ENCODE data around the gene CACNA1B.

The CACNA1B gene

DNA sequence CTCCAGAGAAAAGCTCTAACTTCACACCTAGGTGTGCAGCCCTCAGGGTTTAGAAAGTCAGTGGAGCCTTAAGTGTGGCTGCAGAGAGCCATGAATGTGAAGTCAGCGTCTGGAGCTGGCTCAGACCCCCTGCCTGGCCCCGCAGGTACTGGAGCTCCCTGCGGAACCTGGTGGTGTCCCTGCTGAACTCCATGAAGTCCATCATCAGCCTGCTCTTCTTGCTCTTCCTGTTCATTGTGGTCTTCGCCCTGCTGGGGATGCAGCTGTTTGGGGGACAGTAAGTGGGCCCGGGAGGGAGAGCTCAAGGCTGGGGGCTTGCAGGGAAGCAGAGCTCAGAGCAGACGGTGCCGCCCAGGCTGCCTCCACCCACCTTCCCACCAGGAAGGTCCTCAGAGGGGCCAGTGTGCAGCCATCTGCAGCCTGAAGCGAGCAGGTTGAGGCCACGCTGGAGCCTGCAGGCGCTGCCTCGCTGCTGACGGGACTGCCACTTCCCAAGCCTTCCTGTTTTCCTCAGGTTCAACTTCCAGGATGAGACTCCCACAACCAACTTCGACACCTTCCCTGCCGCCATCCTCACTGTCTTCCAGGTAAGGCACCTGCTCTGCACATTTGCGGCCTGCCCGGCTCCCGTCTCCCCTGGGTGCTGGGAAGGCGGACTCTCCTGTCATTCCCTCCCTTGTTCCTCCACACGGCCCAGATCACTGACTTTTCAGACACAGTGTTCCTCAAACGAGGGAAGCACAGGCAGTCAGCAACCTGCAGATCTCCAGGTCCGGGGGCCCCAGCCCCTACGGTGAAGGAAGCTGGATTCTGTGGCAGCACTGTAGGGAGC is 108.9 kb downstream of the CACNA1B start:
- DNase-seq (ENCODE audit: low read depth) = no peak

DNA sequence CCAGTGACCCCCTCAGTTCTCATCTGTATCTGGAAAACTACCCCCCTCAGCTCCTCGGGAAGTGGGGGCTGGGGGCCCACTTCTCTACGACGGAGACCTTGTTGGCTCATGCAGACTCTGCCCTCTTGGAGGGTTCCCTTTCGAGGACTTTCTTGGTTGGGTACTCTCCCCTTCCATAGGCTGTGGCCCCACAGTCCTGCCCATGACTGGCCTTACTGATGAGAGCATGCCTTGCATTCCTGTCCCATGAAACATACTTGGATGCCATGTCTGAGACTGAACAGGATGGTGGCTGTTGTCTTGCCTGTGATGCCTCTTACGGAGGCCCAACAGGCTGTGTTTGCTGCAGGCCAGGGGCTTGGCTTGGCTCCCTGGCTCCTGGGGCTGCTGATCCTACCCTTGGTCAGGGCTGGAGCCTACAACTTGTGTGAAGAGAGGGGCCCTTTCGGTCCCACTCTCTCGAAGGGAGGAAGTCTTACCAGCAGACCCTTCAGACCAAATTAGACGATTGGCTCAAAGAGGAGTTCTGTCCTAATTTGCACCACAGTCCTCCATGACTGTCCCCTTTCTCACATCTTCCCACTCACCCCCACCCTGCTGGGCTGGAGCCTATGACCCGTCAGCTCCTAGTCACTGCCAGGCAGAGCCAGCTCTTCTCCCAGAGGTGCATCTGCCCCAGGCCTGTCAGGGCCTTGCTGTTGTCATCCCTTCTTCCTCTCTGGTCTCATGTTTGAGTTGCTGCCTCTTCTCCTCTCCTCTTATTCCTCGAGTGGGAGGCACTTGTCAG is 109.9 kb downstream of the CACNA1B start:
- DNase-seq (ENCODE audit: low read depth) = no peak

DNA sequence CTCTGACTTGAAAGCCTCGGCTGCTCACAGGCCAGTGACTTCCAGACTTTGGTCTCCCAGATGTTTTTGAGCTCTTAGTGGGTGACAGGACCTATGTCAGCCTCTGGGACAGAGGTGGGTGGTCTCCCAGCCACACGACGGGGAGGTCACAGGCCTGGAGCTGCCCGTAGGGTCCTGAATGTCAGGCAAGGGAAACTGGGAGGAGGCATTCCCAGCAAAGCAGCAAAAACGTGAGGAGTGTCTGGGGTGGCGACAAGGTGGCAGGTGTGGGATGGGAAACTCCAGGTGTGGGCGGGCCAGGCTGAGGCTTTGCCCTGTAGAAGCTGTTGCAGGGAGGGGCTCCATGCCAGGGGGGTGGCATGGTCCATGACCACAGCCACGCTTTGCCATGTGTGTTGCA is 110.5 kb downstream of the CACNA1B start:
- DNase-seq (ENCODE audit: low read depth) = no peak

DNA sequence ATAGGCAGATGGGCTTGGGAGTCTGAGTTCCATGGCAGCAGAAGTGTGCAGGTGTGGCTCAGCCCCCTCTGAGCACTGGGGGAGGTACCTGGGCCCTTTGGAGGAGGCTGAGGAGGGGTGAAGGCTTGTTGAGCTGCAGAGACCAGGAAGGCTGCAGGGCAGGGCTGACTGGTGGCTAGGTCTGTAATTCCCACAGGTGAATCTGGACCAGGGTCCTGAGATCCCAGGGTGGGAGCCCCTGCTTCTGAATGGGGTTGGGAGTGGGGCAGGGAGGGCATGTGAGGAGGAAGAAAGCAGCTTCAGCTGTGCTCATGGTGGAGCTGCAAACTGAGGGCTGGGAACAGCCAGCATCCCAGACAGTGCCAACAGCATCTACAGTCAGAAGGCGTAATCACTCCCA is 111.1 kb downstream of the CACNA1B start:
- no peak for DNase-seq (ENCODE audit: low read depth)

DNA sequence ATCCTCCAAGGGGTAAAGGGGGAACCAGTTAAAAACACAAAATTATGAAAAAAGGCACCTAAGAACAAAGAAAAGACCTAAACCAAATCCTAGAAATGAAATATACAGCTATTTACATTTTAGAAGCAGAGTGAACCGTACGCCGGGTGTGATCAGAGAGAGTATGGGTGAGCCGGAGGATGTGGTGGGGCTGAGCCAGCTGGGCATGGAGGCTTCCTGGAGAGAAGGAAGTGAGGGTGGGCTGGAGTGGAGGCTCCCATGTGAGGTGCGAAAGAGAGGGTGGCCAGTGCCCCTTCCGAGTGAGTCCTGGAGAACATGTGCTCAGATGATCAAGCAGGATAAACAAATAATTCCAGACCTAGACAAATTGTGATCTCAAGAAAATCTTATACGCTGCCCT is 111.6 kb downstream of the CACNA1B start:
- no peak for DNase-seq (ENCODE audit: low read depth)

DNA sequence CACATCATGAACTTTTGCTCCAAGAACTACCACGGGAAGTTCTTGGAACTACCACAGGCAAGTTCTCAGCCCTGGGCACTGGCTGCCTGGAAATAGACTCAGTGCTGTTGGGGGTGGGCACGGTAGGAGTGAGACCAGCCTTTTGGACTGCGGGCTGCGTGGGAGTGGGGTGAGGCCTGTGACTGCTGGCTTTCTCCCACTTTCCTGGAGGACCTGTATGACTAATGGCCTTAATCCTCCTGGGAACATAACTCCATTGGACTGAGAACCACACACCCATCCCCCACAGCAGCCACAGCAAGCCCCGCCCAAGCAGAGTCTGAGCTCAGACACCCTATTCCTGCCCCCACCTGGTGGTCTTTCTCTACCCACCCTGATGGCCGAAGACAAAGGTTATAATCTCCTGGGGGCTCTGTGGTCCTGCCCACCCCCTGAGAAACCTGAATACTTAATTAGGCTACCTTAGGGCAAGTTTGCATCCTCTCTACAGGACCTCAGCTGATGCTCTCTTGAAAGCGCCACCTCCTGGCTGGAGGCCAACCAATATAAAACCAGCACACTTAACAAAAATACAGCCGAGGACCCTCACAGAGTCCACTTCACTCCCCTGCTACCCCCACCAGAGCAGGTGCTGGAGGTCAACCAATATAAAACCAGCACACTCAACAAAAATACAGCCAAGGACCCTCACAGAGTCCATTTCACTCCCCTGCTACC is 112.6 kb downstream of the CACNA1B start:
- no peak for DNase-seq (ENCODE audit: low read depth)

DNA sequence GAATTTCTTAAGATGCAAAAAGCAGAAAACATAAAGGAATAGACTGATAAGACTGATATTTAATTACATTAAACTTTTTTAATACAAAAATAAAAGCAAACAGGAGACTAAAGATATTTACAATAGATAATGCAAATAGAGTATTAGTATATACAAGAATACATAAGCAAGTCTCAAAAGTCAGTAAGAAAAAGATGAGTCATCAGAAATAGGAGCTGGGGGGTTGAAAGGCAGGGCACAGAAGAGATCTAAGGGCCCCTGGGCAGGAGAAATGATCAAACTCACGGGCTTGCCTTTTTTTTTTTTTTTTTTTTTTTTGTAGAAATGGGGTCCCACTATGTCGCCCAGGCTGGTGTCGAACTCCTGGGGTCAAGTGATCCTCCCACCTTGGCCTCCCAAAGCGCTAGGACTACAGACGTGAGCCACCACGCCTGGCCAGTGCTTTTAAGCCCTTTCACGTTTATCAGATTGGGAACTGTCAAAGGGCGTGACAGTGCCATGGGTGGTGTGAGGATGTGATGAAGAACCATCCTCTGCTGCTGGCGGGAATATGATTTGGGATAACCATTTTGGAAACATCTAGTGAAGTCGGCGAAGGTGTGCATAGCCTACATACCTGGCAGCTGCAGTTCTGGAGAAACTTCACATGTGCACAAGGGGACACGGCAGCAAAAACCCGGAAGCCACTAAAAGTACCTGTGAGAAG is 126.1 kb downstream of the CACNA1B start:
- no peak for DNase-seq (ENCODE audit: low read depth)

DNA sequence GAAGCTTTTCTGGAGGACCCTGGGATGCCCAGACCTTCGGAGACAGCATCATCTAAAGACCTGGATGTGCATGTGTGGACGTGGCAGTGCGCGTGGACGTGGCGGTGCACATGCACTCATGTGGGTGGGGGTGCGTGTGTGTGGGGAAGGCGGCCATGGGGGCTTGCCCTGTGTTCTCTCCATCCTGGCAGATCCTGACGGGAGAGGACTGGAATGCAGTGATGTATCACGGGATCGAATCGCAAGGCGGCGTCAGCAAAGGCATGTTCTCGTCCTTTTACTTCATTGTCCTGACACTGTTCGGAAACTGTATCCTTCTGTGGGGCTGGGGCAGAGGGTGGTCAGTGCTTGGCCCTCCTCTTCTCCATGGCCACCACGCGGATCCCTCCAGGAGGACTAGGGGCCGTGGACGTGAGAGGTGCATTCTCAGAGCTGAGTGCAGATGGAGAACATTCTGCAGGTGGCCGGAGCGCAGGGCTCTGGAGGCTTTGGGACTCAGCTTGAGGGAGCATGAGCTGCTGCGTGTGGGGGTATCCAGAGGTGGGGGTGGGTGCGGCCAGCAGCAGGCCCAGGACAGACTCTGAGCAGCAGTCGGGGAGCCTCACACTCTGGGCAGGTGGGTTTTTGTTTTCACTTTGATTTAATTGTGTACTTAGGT is 129.1 kb downstream of the CACNA1B start:
- no peak for DNase-seq (ENCODE audit: low read depth)

DNA sequence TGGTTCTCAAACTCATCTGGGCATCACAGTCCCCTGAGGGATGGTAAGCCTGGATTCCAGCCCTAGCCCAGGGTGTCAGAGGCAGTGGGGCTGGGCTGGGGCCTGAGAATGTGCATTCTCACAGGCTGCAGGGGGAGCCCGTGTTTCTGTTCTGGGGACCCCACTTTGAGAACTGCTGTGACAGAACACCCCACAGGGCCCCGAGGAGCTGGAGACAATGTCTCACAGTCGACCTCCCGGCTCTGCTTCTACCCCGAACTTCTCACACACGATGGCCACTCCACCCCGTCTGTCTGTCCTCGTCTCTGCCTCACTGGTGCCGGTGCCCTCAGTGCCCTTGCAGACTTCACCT is 130.0 kb downstream of the CACNA1B start:
- DNase-seq (ENCODE audit: low read depth) = no peak

DNA sequence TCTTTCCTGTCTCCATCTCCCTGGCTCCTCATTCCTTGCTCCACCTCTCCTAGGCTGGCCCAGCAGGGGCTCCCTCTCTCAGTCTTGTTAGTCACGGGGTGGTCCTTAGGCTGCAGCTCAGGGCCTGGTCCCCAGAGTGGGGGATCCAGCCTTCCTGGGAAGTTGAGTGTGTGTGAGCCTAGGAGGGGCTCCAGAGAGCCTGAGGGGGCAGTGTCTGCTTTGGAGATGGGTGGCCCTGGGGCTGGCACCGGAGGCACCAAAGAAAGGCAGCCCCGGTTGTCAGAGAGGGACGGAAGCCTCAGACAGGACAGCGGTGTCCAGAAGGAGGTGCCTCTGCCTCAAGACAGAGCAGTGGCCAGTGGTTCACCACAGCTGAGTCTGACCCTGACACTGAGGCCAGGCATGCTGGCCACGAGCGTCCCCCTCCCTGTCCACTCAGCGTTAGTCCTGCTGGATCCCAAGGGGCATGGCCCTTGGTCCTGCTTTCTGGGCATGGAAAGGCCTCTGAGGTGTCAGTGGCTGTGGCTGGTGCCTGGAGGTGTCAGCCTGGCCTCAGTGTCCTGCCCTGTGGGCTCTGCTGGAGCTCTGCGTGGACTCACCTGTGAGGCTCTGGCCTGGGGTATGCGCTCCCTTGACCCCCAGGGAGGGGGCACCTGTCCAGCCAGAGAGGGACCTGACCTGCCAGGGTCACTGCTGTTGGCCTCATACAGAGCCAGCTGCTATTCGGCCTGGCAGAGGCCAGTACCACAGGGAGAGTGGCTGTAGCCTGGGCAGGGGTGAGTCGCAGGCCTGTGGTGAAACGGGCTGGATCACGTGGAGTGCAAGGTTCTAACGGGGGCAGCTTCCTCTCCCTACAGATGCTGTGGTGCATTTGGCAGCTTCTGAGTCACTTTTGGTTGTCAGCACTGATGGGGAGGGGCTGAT is 130.6 kb downstream of the CACNA1B start:
- no peak for DNase-seq (ENCODE audit: low read depth)

DNA sequence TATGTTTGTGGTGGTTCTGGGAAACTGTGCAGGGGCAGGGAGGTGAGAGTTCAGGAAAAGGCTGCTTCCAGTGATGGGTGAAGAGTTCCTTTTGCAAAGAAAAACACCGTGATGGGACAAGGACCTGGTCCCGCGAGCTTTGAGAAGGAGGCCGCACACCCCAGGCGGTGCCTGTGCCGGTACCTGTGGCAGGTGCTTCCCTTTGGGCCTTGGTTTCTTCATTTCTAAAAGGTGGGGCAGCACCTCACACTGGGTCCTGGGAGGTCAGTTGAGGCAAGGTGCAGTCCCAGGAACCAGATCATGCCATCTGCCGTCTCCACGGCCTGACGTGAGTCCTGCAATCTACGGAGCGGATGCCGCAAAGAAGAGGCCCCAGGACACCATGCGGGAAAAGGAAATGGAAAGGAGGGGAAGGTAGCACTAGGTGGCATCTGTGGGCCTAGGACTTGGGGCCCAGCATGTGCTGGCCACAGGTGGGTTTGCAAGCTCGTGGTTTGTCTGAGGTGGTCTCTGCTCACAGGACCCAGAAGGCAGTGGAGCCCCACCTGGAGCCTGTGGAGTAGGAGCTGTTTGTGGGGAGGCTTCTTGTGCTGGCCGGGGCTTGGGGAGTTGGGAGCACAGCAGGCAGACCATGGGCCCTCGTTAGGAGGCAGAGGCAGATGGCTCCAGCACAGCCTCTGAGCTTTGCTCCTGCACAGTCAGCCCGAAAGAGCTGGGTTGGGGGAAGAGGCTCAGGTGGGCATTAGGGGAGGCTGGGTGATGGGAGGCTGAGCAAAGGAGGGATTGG is 131.6 kb downstream of the CACNA1B start:
- no peak for DNase-seq (ENCODE audit: low read depth)

DNA sequence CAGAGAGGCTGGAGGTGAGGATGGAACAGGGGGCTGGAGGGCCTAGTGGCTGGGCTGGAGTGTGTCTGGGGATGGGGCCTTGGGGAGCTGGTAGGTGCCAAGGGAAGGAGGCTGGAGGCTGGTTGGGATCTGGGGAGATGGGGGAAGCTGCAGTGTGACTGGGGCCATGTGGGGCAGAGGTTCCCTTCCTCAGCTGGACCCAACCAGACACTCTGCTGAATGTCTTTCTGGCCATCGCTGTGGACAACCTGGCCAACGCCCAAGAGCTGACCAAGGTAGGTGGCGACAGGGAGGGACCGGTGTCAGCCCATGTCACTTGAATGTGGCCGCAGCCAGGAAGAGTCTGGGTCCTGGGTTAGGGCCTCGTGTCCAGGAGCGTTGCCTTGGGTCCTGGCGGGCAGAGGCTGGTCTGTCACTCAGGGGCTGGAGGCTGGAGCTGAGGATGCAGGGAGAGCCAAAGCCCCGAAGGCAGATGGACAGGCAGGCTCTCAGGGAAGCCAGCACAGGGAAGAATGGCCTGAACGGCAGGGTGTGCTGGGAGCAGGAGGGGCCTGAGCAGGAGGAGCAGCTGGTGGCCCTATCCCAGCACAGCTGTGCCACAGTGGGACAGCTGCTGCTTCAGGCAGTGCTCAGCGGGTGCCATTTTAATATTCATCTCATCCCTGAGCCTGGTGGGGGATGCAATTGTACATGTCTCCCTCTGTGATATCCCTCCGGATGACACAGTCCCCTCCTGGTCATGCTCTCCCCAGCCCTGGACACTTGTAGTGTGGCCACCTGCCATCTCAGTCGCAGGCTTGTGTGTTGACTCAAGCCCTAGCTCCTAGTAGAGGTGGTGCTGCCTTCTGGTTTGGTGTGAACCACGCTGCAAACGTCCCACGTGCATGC is 132.5 kb downstream of the CACNA1B start:
- no peak for DNase-seq (ENCODE audit: low read depth)

DNA sequence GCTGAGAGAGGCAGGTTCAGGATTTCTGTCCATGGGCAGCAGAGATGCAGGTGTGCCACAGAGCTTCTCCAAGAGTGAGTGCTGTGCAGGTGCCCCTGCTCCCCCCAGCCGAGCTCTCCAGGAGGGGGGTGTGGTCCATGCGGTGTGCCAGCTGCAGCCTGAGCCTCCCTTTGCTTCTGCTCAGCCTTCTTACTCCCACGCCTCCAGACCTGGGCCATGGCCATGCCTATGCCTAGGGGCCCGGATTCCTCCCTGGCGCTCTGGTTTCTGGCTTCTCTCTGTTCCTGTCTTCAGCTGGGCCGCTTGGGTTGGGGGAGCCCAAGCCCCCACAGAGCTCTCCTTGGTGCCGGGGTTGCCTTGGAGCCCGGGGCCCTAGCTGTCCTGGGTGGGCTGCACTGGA is 133.3 kb downstream of the CACNA1B start:
- no peak for DNase-seq (ENCODE audit: low read depth)

DNA sequence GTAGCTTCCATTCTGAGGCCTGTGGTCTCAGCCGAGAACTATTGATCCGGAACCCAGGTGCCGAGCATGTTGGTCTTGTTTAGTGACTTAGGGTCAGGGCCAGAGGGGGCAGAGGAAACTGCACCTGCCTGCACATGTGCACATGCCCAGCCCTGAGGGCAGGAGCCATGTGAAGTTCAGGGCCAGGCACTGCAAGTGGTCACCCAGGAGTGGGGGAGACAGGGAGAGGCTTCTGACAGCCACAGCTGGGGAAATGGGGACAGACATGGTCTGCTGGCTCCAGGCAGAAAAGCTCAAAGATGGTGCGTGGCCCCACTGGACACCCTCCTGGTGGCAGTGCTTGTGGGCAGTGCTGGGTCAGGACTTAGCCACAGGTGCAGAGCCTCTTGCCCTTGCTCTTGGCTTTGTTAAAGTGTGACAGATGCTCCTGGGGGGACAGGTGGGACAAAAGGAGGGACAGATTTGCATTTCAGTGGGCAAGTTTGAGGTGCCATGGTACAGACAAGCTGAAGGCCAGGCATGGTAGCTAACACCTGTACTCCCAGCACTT is 134.4 kb downstream of the CACNA1B start:
- no peak for DNase-seq (ENCODE audit: low read depth)

DNA sequence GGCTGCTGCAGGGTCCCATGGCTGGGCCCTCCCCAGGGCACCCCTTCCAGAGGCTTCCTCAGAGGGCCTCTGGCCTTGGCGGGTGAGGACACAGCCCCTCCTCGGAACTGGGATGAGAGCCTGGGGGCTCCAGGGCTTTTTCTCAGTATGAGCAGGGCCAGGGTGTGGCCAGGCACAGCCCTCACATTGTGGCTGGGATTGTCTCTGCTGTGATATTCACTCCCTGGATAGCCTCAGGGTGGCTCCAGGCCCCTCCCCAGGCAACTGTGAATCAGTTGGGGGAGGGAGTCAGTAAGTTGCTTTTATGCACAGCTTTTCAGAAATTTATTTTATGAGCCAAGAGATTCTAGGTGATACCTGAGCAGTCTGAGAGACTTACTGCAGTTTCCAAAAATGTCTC is 135.7 kb downstream of the CACNA1B start:
- no peak for DNase-seq (ENCODE audit: low read depth)

DNA sequence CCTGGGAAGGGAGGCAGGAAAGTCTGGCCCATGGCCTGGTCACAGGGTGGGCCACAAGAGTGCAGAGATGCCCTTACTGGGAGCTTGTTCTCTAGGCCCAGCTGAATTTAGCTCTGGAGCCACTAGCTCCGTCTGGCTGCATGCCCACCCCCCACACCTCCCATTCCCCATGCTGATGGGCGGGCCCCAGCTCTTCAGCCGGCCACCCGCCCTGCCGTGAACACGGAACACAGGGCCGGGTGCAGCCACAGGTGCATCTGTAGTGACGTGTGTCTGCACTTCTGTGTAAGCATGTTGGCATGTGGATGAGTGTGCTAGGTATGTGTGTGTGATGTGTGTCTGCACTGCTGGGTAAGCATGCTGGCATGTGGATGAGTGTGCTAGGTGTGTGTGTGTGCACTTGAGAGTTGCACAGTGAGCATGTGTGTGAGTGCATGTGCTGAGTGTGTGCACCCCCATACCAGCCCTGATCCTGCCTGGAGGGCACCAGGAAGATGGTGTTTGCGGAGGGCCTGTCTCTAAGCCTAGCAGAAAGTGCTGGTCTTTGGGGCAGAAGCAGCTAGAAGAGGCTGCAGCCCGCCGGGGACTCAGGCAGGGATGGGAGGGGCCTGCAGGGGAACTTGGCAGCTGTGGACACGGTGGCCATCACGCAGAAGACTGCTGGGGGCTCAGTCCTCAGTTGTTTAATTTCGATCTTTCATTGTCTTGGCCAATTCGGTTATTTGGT is 136.4 kb downstream of the CACNA1B start:
- DNase-seq (ENCODE audit: low read depth) = no peak

DNA sequence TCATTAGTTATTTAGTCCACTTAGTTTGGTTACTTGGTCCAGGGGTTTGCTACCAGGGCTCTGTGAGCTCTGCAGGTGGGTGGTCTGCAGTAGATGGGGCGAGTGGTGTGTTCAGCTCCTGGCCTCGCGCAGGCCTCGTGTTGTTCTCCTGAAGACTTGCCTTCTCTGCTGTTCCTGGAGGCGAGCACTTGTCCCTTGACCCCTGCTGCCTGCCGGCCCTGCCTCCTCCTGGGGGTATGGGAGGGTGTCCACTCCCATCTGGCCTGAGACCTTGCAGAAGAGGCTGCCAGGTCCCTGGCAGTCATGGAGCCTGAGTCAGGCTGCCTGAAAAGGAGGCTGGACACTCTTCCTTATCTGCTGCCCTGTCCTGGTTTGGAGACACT is 137.0 kb downstream of the CACNA1B start:
- no peak for DNase-seq (ENCODE audit: low read depth)

Data from stimulated activated CD4-positive, alpha-beta T cell treated with anti-CD3 and anti-CD28 coated beads, Interleukin-2, amount 100 ng/mL, for 4 hours (primary cell).